Mucosa of gallbladder (tissue), 1 donor: Measurements from ENCODE around the gene KLHL17. TPM values are rescaled to one million over a fixed set of nuclear protein-coding genes. Genes with fewer than 3 reads are reported as not detected.
"Not testable (repeated sequence)": the region's sequence is repeated elsewhere in the genome, so short reads cannot be mapped to it uniquely, and the experiment has no call there.

Source experiments
- DNase-seq: peaks from one replicate; pipeline ENCODE4 v3.0.0-alpha.2; 2020; ENCODE audit warnings: low spot score
- total RNA-seq: library from RNA; stranded (reverse); gene quantifications from one replicate; pipeline ENCODE4 v1.2.1, GENCODE V29; 2021
- donor health status: DM: no; HTN: no; CAD: no.

KLHL17 gene
- total RNA-seq, 1 donor from 2014 or later = 22.5 TPM

DNA sequence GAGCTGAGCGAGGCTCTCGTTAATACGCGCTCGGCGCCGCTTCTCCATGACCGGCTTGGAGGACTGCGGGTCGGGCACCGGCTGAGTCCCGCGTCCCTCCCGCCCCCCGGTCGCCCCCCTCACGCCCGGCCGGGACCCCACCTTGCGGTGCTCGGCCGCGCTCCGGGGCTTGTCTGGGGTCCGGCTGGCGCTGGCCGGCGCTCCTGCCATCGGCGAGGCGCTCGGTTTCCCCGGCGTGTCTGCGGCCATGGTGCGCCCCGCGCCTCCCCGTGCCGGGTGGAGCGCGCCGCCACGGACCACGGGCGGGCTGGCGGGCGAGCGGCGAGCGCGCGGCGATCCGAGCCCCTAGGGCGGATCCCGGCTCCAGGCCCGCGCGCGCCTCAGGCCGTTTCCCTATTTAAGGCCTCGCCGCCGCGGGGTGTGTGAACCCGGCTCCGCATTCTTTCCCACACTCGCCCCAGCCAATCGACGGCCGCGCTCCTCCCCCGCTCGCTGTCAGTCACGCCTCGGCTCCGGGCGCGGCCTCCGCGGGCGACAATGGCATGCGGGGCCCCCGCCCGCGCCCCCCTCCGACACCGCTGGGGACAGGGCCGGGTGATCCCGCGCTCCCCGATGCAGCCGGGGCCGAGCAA, 39.5 kb downstream of the KLHL17 start, which contains the start of gene HES4:
HES4 (minus strand) TSS at position 373 of the 632 bp plus-strand sequence; CDS start at position 249, 124 bp downstream.
- DNase-seq = peak; percentile 90

GRCh38 chr1:1000357-1001056, 40.1 kb downstream of the KLHL17 start:
- peak; percentile 78 for DNase-seq

DNA sequence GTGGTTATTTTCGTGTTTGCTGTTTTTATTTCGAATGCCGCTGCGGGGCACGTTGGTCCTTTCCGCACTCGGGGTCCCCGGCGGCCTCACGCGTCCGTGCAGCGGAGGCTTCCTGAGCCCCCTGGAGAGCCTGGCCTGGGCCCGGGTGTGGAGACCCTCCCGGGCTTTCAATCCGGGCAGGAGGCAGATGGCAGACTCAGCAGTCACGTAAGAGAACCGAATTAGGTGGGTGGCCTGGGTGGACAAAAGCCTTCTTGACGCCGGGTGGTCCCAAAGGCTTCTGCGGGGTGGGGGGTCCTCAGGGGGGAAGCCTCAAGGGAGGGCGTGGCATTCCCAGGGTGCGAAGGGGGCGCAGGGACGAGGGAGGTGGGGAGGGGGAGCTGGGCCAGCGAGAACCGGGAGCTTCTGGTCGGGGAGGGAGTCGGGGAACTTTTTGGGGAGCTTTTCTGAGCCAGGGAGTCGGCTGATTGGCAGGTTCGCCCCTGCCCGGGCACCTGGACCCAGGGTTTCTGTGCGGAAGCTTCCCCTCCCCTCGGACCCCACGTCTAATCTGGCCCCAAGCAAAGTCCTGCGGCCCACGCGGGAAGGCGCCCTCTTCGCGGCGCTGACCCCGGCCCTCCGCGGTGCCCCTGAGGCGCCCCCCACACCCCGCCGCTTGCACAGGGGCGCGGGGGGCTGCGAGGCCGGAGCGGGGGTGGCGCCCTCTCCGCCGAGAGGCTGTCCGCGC, 40.8 kb downstream of the KLHL17 start:
- DNase-seq = no peak

- no peak for DNase-seq
Observed at GRCh38 chr1:1003618-1004419, 43.4 kb downstream of the KLHL17 start.

GRCh38 chr1:1004420-1004779, 44.0 kb downstream of the KLHL17 start:
- no peak for DNase-seq

- DNase-seq = peak; percentile 51
Observed at GRCh38 chr1:1004780-1005697, 44.7 kb downstream of the KLHL17 start.

DNA sequence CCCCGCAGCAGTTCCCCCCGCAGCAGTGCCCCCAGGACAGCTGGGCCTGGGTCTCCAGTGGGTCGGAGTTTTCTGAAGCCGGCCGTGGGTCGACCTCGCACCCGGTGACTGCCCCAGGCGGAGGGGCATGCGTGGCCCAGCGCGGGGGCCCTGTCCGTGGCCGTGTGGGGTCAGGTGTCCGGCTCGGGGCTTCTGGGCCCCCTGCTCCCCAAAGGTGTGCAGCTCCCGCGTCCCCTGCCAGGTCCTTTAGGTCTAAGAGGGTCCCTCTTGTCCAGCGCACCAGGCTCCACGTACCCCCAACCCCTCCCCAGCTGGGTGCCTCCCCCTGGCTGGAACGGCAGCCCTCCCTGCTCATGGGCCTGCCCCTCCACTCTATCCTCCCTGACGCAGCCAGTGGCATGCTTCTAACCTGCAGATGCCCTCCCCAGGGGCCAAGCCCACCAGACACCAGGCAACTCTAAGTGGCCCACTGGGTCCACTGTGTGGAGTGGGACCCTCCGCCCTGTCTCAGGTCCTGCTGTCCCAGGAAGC, 45.5 kb downstream of the KLHL17 start:
- no peak for DNase-seq

- peak; percentile 87 for DNase-seq
Observed at GRCh38 chr1:1006305-1007159, 46.1 kb downstream of the KLHL17 start.

DNA sequence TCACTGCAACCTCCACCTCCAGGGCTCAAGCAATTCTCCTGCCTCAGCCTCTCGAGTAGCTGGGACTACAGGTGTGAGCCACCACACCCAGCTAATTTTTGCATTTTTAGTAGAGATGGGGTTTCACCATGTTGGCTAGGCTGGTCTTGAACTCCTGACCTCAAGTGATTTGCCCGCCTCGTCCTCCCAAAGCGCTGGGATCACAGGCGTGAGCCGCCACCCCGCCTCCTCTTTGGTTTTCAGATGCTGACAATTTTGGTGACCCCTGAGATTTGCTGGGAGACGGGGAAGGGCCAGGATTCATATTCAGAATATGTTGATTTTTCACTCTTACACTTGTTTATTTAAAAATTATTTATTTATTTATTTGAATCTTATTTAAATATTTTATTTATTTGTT, 49.7 kb downstream of the KLHL17 start:
- not testable (repeated sequence) for DNase-seq

- no peak for DNase-seq
Observed at GRCh38 chr1:1011396-1011949, 51.1 kb downstream of the KLHL17 start.

- DNase-seq = not testable (repeated sequence)
Observed at GRCh38 chr1:1012736-1013104, 52.3 kb downstream of the KLHL17 start.

GRCh38 chr1:1013105-1013921, 52.9 kb downstream of the KLHL17 start, which contains the start of gene ISG15:
TSS of gene ISG15 (plus strand) at chr1:1013497. CDS start at chr1:1013574, 77 bp downstream.
- DNase-seq = peak; percentile 94

DNA sequence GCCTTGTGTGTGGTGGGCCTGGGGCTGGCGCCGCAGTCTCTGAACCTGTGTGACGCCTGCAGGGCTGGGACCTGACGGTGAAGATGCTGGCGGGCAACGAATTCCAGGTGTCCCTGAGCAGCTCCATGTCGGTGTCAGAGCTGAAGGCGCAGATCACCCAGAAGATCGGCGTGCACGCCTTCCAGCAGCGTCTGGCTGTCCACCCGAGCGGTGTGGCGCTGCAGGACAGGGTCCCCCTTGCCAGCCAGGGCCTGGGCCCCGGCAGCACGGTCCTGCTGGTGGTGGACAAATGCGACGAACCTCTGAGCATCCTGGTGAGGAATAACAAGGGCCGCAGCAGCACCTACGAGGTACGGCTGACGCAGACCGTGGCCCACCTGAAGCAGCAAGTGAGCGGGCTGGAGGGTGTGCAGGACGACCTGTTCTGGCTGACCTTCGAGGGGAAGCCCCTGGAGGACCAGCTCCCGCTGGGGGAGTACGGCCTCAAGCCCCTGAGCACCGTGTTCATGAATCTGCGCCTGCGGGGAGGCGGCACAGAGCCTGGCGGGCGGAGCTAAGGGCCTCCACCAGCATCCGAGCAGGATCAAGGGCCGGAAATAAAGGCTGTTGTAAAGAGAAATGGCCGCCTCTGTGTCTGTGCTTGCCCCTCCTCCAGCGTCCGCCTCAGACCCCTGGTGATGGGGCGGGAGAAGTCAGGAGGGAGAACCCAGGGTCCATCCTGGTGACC, 53.7 kb downstream of the KLHL17 start:
- no peak for DNase-seq

- DNase-seq = no peak
Observed at GRCh38 chr1:1014799-1015681, 54.7 kb downstream of the KLHL17 start.
